ENCODE measurements around the gene PTPRN2. TPM values are rescaled to one million over a fixed set of nuclear protein-coding genes. Genes with fewer than 3 reads are reported as not detected.

Gene PTPRN2
- total and polyA plus RNA-seq, 9 of the 15 experiments (the other 6 are each of a cell fraction or from before 2014, with no cell fraction given): not detected

- TF ChIP-seq THAP12 (CRISPR knock-in tag; IDR thresholded peaks at IDR 0.05) (no peak), ZNF398 (CRISPR knock-in tag; IDR thresholded peaks at IDR 0.05) (no peak), PRMT5 (CRISPR knock-in tag; IDR thresholded peaks at IDR 0.05) (no peak)
These were observed 1017.7 kb downstream of the PTPRN2 start (continued) for GRCh38 chr7:157569967-157570366.

GRCh38 chr7:157568770-157569584, 1018.6 kb downstream of the PTPRN2 start:
- Histone ChIP-seq H3K79me2 (ENCODE audit: control insufficient read depth, insufficient read depth, low read length) (no peaks in the 10 kb centered on the region), H3K4me2 (ENCODE audit: insufficient read depth, low read length) (no peak overlapping the region), H3K36me3 (ENCODE audit: control insufficient read depth, insufficient read depth, low read length) (no peaks in the 10 kb centered on the region), H3K9ac (ENCODE audit: insufficient read depth in 1 of 2, low read depth in 2 of 2, low read length in 2 of 2) (no peak overlapping the region), H3K27me3 (ENCODE audit: control insufficient read depth in 2 of 2, insufficient read depth in 2 of 2, low read length in 2 of 2) (peaks cover 63 to 84% of the 10 kb centered on the region in 2 experiments), H3K27ac (ENCODE audit: extremely low read depth, low read depth, low read length) (no peak overlapping the region), H3K9me3 (replicated peaks; ENCODE audit: control insufficient read depth, insufficient read depth, low read depth, low read length) (no peaks in the 10 kb centered on the region), H3K9me1 (ENCODE audit: control insufficient read depth, insufficient read depth, low read length) (no peaks in the 10 kb centered on the region), H2AFZ (ENCODE audit: low read depth, low read length) (no peak overlapping the region), H4K20me1 (replicated peaks; ENCODE audit: control insufficient read depth, insufficient read depth, low read length) (no peaks in the 10 kb centered on the region; the same call in 1 of the 2 replicates), H3K4me1 (replicated peaks in 1 of 2; ENCODE audit: control insufficient read depth in 2 of 2, insufficient read depth in 2 of 2, low read length in 2 of 2) (no peaks in the 10 kb centered on the region), H3K4me3 (no peak overlapping the region)
- WGBS (ENCODE audit: insufficient coverage, low coverage, missing lambda C conversion rate): under 1% methylated on average over 35 of the region's 35 CpGs
- in situ Hi-C loops (cut with MboI) (no loop called here), intact Hi-C loops (cut with micrococcal nuclease) (no loop called here)
- FAIRE-seq (no peak), ATAC-seq (peak; percentile 39), DNase-seq (ENCODE audit: extremely low read depth in 1 of 4, low spot score in 3 of 4) (no peak)
- ChIA-PET CTCF (ENCODE audit: low intra/inter-chr PET ratio) (no interaction called here), POLR2A (interaction anchor here (0.6 to 0.8 kb wide), 2 partner anchors 38 to 1041 kb away, joined by 3 to 4 read pairs; no protein-coding TSS in a partner anchor)
- BruUV-seq (replicated peaks): no TSS peak
- peak; percentile 68 for TF ChIP-seq RFX1 (IDR thresholded peaks at IDR 0.05)
- no peak for TF ChIP-seq ZNF830 (CRISPR knock-in tag; IDR thresholded peaks at IDR 0.05)
